Measurements from ENCODE around the gene SLC4A3. TPM values are rescaled to one million over a fixed set of nuclear protein-coding genes. Genes with fewer than 3 reads are reported as not detected.
A peak's percentile ranks its signal among the peaks of the same experiment; 100 is the strongest.

SLC4A3 gene
- total RNA-seq, 2 donors from 2014 or later = 270 to 502 TPM

GRCh38 chr2:219634171-219634940, 6.9 kb downstream of the SLC4A3 start:
- peak overlapping the region; percentile 90 to 98 for H3K27ac ChIP-seq
- no peak for DNase-seq (ENCODE audit: low spot score)
- peak overlapping the region in 1 of 2 donors; percentile 19 for H3K4me3 ChIP-seq
- no peaks in the 10 kb centered on the region for H3K27me3 ChIP-seq
- H3K4me1 ChIP-seq = peaks cover 0 to 61% of the 10 kb centered on the region in 2 donors
- no peaks in the 10 kb centered on the region for H3K9me3 ChIP-seq
- peaks cover 69% of the 10 kb centered on the region for H3K36me3 ChIP-seq
- TF ChIP-seq CTCF (IDR thresholded peaks at IDR 0.05) = no peak

GRCh38 chr2:219634951-219635751, 7.7 kb downstream of the SLC4A3 start:
- no peak for DNase-seq (ENCODE audit: low spot score)
- peak overlapping the region in 1 of 2 donors; percentile 19 for H3K4me3 ChIP-seq
- peaks cover 69% of the 10 kb centered on the region for H3K36me3 ChIP-seq
- no peaks in the 10 kb centered on the region for H3K27me3 ChIP-seq
- peak overlapping the region; percentile 90 to 98 for H3K27ac ChIP-seq
- H3K4me1 ChIP-seq = peaks cover 0 to 55% of the 10 kb centered on the region in 2 donors
- TF ChIP-seq CTCF (IDR thresholded peaks at IDR 0.05) = no peak
- H3K9me3 ChIP-seq = no peaks in the 10 kb centered on the region

- no peak overlapping the region for H3K4me3 ChIP-seq
- H3K27ac ChIP-seq = peak overlapping the region; percentile 90 to 98
- peaks cover 75% of the 10 kb centered on the region for H3K36me3 ChIP-seq
- H3K9me3 ChIP-seq = no peaks in the 10 kb centered on the region
- no peak for TF ChIP-seq CTCF (IDR thresholded peaks at IDR 0.05)
- H3K27me3 ChIP-seq = no peaks in the 10 kb centered on the region
- DNase-seq (ENCODE audit: low spot score) = no peak
- H3K4me1 ChIP-seq = peaks cover 0 to 57% of the 10 kb centered on the region in 2 donors
Measured at GRCh38 chr2:219636144-219636915, 8.9 kb downstream of the SLC4A3 start.

- Histone ChIP-seq H3K27me3 (no peaks in the 10 kb centered on the region), H3K36me3 (peaks cover 77% of the 10 kb centered on the region), H3K9me3 (no peaks in the 10 kb centered on the region), H3K27ac (peak overlapping the region; percentile 90 to 98), H3K4me1 (peaks cover 0 to 63% of the 10 kb centered on the region in 2 donors), H3K4me3 (no peak overlapping the region)
- DNase-seq (ENCODE audit: low spot score) = no peak
- TF ChIP-seq CTCF (IDR thresholded peaks at IDR 0.05) = no peak
Measured at GRCh38 chr2:219636941-219637841, 9.8 kb downstream of the SLC4A3 start.

GRCh38 chr2:219637842-219638185, 10.4 kb downstream of the SLC4A3 start:
- Histone ChIP-seq H3K4me1 (peaks cover 0 to 62% of the 10 kb centered on the region in 2 donors), H3K4me3 (no peak overlapping the region), H3K9me3 (no peaks in the 10 kb centered on the region), H3K36me3 (peaks cover 71% of the 10 kb centered on the region), H3K27ac (peak overlapping the region; percentile 90 to 98), H3K27me3 (no peaks in the 10 kb centered on the region)
- no peak for TF ChIP-seq CTCF (IDR thresholded peaks at IDR 0.05)
- no peak for DNase-seq (ENCODE audit: low spot score)

Data from right atrium auricular region (tissue), 2 donors.